HUES6 (cell line): ENCODE results near the gene SERTAD4.

ENCODE experiments used
- H3K27ac ChIP-seq: 2 replicates; pipeline ENCODE4 v1.7.0; 2013; ENCODE audit warnings: low read depth, mild to moderate bottlenecking, low read length, inconsistent platforms
- H3K27me3 ChIP-seq: 2 replicates; pipeline ENCODE4 v1.6.1; 2013; ENCODE audit warnings: low read length; ENCODE audit not compliant: control insufficient read depth, insufficient read depth
- H3K36me3 ChIP-seq: 2 replicates; pipeline ENCODE4 v1.6.1; 2013; ENCODE audit warnings: low read length; ENCODE audit not compliant: control insufficient read depth, insufficient read depth
- H3K4me1 ChIP-seq: 2 replicates; pipeline ENCODE4 v1.6.1; 2013; ENCODE audit warnings: low read length; ENCODE audit not compliant: control insufficient read depth, insufficient read depth
- H3K4me3 ChIP-seq: 2 replicates; pipeline ENCODE4 v1.5.1; 2013; ENCODE audit warnings: low read depth, low read length
- H3K9ac ChIP-seq: one replicate; pipeline ENCODE4 v1.6.1; 2013; ENCODE audit warnings: mild to moderate bottlenecking, low read length
- H3K9me3 ChIP-seq: 2 replicates; pipeline ENCODE4 v1.6.1; 2013; ENCODE audit warnings: low read depth, low read length; ENCODE audit not compliant: control insufficient read depth, insufficient read depth

SERTAD4 gene

GRCh38 chr1:210246447-210246846 lies 13.9 kb downstream of the SERTAD4 start:
- H3K27me3 ChIP-seq: no peaks in the 10 kb centered on the region
- peaks cover 9% of the 10 kb centered on the region for H3K4me1 ChIP-seq
- no peaks in the 10 kb centered on the region for H3K9me3 ChIP-seq
- no peaks in the 10 kb centered on the region for H3K36me3 ChIP-seq
- H3K9ac ChIP-seq: no peak overlapping the region
- H3K27ac ChIP-seq: no peak overlapping the region
- H3K4me3 ChIP-seq: no peak overlapping the region

- Histone ChIP-seq H3K27ac (no peak overlapping the region), H3K27me3 (peaks cover 7% of the 10 kb centered on the region; the same call in 1 of the 2 replicates), H3K4me1 (peaks cover 22% of the 10 kb centered on the region), H3K9me3 (no peaks in the 10 kb centered on the region), H3K9ac (no peak overlapping the region), H3K36me3 (no peaks in the 10 kb centered on the region), H3K4me3 (no peak overlapping the region)
These were observed 15.7 kb downstream of the SERTAD4 start for GRCh38 chr1:210248341-210248740.

- no peaks in the 10 kb centered on the region for H3K9me3 ChIP-seq
- H3K36me3 ChIP-seq: no peaks in the 10 kb centered on the region
- H3K27me3 ChIP-seq: peaks cover 27% of the 10 kb centered on the region
- peak overlapping the region; percentile 71; the same call in 1 of the 2 replicates for H3K27ac ChIP-seq
- peak overlapping the region; percentile 92 for H3K4me3 ChIP-seq
- H3K9ac ChIP-seq: peak overlapping the region; percentile 78
- H3K4me1 ChIP-seq: peaks cover 30% of the 10 kb centered on the region
These were observed 18.0 kb downstream of the SERTAD4 start for GRCh38 chr1:210250665-210250997.

GRCh38 chr1:210250998-210251679 lies 18.5 kb downstream of the SERTAD4 start:
- no peaks in the 10 kb centered on the region for H3K9me3 ChIP-seq
- H3K9ac ChIP-seq: peak overlapping the region; percentile 98
- H3K27me3 ChIP-seq: peaks cover 33% of the 10 kb centered on the region
- H3K4me1 ChIP-seq: peaks cover 30% of the 10 kb centered on the region
- peak overlapping the region; percentile 92 for H3K4me3 ChIP-seq
- H3K36me3 ChIP-seq: no peaks in the 10 kb centered on the region
- H3K27ac ChIP-seq: peak overlapping the region; percentile 76; the same call in 1 of the 2 replicates

DNA sequence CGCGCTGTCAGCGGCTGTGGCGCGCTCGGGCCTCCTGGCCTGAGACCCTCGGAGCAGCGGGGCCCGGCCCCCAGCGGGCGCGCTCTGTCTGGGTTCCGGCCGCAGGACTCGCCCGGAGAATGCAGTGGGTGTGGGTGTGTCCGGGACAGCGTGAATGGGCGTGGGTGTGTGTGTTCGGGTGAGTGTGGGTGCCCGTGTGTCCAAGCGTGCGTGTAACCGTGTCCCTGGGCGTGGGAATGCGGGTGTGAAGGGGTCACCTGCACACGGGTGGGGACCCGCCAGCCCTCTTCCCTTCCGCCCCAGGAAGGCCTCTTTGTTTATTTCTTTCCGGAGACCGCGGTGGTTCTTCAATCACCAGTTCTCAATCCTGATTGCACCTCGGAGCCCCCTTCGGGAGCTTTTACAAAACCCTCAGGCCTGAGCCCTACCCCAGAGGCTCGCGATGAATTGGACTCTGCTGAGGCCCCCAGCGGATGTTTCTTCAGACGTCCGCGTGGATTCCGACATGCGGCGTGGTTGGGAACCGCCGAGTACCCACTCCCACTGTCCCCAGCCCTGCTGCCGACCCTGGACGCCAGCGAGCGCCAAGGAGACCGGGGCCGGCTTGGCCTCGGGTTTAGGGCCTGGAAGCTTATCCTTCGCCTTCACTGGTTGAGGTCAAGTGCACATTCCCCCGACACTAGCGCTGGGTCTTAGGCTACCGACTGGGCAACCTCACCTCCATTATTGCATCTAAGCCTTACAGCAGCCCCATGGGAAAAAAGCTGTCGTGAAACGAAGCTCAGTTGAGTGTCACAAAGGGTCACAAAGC lies 19.3 kb downstream of the SERTAD4 start:
- peaks cover 33% of the 10 kb centered on the region for H3K27me3 ChIP-seq
- peak overlapping the region; percentile 76; the same call in 1 of the 2 replicates for H3K27ac ChIP-seq
- peak overlapping the region; percentile 98 for H3K9ac ChIP-seq

GRCh38 chr1:210252621-210253051 lies 20.0 kb downstream of the SERTAD4 start:
- Histone ChIP-seq H3K36me3 (no peaks in the 10 kb centered on the region), H3K9me3 (no peaks in the 10 kb centered on the region), H3K27me3 (peaks cover 33% of the 10 kb centered on the region), H3K9ac (peak overlapping the region; percentile 76), H3K4me1 (peaks cover 30% of the 10 kb centered on the region), H3K27ac (no peak overlapping the region; the same call in 1 of the 2 replicates), H3K4me3 (peak overlapping the region; percentile 92)

More for the DNA sequence above, 19.3 kb downstream of the SERTAD4 start:
- peaks cover 30% of the 10 kb centered on the region for H3K4me1 ChIP-seq
- peak overlapping the region; percentile 92 for H3K4me3 ChIP-seq
- no peaks in the 10 kb centered on the region for H3K36me3 ChIP-seq
- H3K9me3 ChIP-seq: no peaks in the 10 kb centered on the region

DNA sequence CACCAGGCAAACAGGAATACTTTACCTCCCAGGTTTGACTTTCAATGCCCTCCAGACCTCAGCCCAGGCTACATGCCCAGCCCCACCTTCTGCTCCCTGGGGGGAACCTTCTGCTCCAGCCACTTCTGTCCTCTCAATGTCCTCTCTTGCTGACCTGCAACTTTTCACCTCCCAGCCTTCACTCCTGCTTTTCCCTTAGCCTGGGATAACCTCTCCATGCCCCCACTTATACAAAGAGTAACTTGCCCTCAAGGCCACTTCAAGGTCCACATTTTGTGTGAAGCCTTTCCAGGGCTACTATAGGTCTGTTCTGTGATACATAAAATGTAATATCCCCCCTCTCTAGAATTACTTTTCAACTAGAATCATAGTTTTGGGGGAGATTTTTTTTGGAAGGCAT lies 21.7 kb downstream of the SERTAD4 start:
- Histone ChIP-seq H3K27ac (no peak overlapping the region), H3K4me3 (no peak overlapping the region), H3K9me3 (no peaks in the 10 kb centered on the region), H3K27me3 (peaks cover 33% of the 10 kb centered on the region), H3K4me1 (peaks cover 30% of the 10 kb centered on the region), H3K36me3 (no peaks in the 10 kb centered on the region), H3K9ac (no peak overlapping the region)

GRCh38 chr1:210257698-210258529 lies 25.3 kb downstream of the SERTAD4 start:
- H3K27ac ChIP-seq: no peak overlapping the region
- H3K27me3 ChIP-seq: peaks cover 30% of the 10 kb centered on the region
- no peak overlapping the region for H3K4me3 ChIP-seq
- no peaks in the 10 kb centered on the region for H3K36me3 ChIP-seq
- H3K4me1 ChIP-seq: peaks cover 26% of the 10 kb centered on the region
- H3K9ac ChIP-seq: no peak overlapping the region
- no peaks in the 10 kb centered on the region for H3K9me3 ChIP-seq

GRCh38 chr1:210259561-210259960 lies 27.0 kb downstream of the SERTAD4 start:
- H3K27ac ChIP-seq: no peak overlapping the region
- no peaks in the 10 kb centered on the region for H3K9me3 ChIP-seq
- no peaks in the 10 kb centered on the region for H3K36me3 ChIP-seq
- no peak overlapping the region for H3K9ac ChIP-seq
- H3K4me1 ChIP-seq: peaks cover 16% of the 10 kb centered on the region; the same call in 1 of the 2 replicates
- peaks cover 16% of the 10 kb centered on the region for H3K27me3 ChIP-seq
- no peak overlapping the region for H3K4me3 ChIP-seq

DNA sequence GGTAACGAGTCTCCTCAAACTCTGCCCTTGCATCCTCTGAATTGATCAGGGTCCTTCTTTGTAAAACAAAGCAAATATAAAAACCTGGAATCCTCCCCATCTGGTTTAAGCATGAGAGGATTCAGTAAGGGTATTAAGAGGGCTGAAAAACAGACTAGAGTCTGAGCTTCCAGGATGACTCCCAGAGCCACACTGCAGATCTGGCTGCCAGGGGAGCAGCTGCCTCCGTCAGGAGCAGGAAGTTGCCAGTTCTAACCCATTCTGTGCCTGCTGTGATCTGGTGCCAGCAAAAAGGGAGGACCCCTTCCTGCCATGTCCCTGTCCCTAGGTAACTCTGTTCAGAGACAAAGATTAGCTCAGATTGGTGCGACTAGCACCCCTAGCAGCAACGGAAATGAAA lies 27.5 kb downstream of the SERTAD4 start:
- Histone ChIP-seq H3K36me3 (no peaks in the 10 kb centered on the region), H3K9ac (no peak overlapping the region), H3K4me1 (peaks cover 20% of the 10 kb centered on the region; the same call in 1 of the 2 replicates), H3K4me3 (no peak overlapping the region), H3K9me3 (no peaks in the 10 kb centered on the region), H3K27ac (no peak overlapping the region), H3K27me3 (peaks cover 11% of the 10 kb centered on the region)
